HG02884 (cell line): ENCODE measurements around the gene AP3S2.
"Not testable (repeated sequence)": the region's sequence is repeated elsewhere in the genome, so short reads cannot be mapped to it uniquely, and the experiment has no call there.

Experiments used
- ATAC-seq: cut with Tn5 transposase; IDR thresholded peaks from one replicate; pipeline ENCODE4 v1.9.1; 2021; ENCODE audit warnings: mild to moderate bottlenecking, moderate library complexity; ENCODE audit not compliant: unreplicated experiment

Gene AP3S2

DNA sequence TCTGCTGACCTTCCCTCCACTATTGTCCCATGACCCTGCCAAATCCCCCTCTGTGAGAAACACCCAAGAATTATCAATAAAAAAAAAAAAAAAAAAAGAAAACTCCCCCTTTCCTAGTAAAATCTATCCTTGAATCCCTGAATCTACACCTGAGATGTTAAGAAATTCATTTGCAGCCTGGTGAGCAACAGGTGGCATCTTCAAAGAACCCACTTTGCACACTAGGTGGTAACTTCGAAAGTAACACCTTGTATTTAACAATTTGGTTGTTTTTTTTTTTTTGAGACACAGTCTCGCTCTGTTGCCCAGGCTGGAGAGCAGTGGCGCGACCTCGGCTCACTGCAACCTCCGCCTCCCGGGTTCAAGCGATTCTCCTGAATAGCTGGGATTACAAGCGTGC is 24.3 kb downstream of the AP3S2 start:
- not testable (repeated sequence) for ATAC-seq

- ATAC-seq, result no peak
Observed at GRCh38 chr15:89864958-89865739, 28.6 kb downstream of the AP3S2 start.

GRCh38 chr15:89863918-89864317 is 29.9 kb downstream of the AP3S2 start:
- no peak for ATAC-seq

- no peak for ATAC-seq
Observed at GRCh38 chr15:89860891-89861290, 32.9 kb downstream of the AP3S2 start.

GRCh38 chr15:89860431-89860830 is 33.4 kb downstream of the AP3S2 start:
- no peak for ATAC-seq

- ATAC-seq, result no peak
Observed at GRCh38 chr15:89858661-89859458, 34.9 kb downstream of the AP3S2 start.

DNA sequence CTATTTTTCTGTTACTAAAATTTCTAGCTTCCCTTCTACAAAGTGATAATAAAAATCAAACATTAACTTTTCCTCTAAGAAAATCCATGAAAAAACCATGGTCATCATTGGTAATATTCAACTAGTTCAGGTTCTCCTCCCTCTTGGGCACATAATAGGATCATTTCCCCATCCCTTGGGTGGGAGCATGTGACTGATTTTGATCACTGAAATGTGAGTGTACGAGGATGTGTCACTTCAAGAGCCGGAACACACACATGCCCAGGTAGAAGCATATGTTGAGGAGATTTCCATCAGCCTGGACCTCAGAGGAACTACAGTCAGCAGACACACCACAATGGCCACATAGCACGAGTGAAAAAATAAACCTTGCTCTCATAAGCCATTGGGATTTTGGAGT is 36.1 kb downstream of the AP3S2 start:
- no peak for ATAC-seq

- ATAC-seq, result no peak
Observed at GRCh38 chr15:89855948-89856347, 37.8 kb downstream of the AP3S2 start.

DNA sequence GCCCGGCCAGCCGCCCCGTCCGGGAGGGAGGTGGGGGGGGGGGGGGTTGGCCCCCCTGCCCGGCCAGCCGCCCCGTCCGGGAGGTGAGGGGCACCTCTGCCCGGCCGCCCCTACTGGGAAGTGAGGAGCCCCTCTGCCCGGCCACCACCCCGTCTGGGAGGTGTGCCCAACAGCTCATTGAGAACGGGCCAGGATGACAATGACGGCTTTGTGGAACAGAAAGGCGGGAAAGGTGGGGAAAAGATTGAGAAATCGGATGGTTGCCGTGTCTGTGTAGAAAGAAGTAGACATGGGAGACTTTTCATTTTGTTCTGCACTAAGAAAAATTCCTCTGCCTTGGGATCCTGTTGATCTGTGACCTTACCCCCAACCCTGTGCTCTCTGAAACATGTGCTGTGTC is 38.9 kb downstream of the AP3S2 start:
- not testable (repeated sequence) for ATAC-seq

GRCh38 chr15:89852342-89852995 is 41.3 kb downstream of the AP3S2 start:
- ATAC-seq, result no peak

DNA sequence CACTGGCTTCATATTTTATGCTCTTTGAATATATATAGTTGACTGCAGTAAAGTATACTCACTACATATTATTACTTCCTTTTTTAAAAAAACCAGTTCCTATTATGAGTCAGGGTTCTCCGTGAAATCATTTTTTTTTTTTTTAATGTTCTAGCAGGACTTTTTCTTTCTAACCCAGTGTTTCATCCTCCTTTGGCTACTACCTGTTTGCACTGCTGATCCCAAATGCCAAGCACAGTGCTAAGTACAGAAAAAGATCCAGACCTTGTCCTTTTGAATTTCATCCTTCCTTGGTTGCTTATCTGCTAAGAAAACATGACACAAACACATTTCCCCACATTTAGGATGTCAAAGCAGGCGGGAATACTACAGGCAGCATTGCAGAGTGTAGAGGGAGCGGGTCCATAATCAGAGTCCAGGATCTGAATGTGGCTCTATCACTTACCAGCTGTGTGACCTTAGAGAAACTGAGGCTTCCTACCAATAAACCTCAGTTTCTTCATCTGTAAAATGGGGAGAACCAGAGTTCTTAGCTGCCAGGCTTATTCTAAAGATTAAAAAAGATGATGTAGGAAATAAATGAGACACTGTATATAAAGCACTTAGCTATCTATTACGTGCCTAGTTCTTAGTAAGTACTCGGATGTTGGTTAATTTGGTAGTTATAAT is 42.0 kb downstream of the AP3S2 start:
- peak; percentile 54 for ATAC-seq

DNA sequence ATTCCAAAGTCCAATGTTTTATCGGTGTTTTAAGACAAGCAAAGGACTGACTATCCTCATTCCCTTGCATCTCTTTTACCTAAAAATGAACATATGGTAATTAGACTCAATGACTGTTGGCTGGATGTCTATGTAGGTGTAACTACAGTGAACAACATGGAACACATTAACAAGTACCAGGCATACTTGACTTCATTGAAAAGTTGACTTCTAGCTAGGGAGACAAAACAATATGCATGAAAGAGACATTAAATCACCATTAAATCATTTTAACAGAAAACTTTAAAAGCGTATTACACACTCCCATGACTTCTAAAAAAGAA is 44.9 kb downstream of the AP3S2 start:
- no peak for ATAC-seq

DNA sequence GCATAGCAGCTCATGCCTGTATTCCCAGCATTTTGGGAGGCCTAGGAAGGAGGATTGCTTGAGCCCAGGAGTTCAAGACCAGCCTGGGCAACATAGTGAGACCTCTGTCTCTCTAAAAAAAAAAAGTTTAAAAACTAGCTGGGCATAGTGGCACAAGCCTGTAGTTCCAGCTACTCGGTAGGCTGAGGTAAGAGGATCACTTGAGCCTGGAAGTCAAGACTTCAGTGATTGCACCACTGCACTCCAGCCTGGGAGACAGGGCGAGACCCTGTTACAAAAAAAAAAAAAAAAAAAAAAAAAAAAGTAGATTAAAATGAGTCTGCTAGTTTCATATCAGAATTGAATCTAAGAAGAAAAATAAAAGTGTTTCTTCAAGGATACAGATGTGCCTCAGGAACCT is 46.7 kb downstream of the AP3S2 start:
- no peak for ATAC-seq

DNA sequence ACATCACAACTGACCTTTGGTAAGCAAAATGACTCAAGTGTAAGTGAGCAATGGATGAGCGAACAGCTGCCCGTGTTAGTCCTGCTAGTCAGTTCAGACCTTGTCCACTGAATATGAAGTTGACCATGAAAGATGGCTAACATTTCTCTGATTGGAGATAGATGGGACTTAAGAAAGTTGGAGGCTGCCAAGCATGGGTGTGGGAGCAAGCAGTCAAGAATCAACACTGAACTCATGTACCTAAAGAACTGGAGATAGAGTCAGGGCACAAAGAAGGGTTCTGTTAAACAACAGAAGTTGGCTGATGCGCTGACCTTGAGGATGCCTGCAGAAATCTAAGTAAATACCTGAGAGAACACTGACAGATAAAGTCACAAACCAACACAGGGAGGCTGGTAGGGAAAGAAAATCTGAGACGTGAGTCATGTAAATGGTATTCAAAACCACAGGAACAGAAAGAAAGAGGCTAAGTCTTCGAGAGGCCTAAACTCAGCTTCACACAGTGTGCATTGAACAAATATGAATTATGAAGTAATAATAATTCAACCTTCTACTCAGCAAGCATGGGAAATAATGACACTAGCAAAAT is 48.4 kb downstream of the AP3S2 start:
- ATAC-seq, result no peak

GRCh38 chr15:89841962-89842361 is 51.8 kb downstream of the AP3S2 start:
- no peak for ATAC-seq

GRCh38 chr15:89841306-89841705 is 52.5 kb downstream of the AP3S2 start:
- ATAC-seq, result no peak

- no peak for ATAC-seq
Observed at GRCh38 chr15:89839167-89839810, 54.5 kb downstream of the AP3S2 start.

GRCh38 chr15:89837830-89838178 is 56.0 kb downstream of the AP3S2 start:
- no peak for ATAC-seq

- no peak for ATAC-seq
Observed at GRCh38 chr15:89837134-89837829, 56.5 kb downstream of the AP3S2 start.
